Femur (tissue), 1 donor: ENCODE data around the gene SH3RF3.
"Not testable (repeated sequence)": the region's sequence is repeated elsewhere in the genome, so short reads cannot be mapped to it uniquely, and the experiment has no call there.

ENCODE experiments used
- DNase-seq: peaks from one replicate; pipeline ENCODE4 v3.0.0-alpha.2; 2017

Gene SH3RF3

GRCh38 chr2:109128616-109129355, at the start of gene SH3RF3:
TSS of gene SH3RF3 (plus strand) at chr2:109129205.
- DNase-seq, result peak; percentile 65

- DNase-seq, result no peak
Observed at GRCh38 chr2:109079590-109079989, 49.4 kb upstream of the SH3RF3 start.

GRCh38 chr2:109080109-109080508, 48.9 kb upstream of the SH3RF3 start:
- DNase-seq, result no peak

GRCh38 chr2:109080757-109081156, 48.2 kb upstream of the SH3RF3 start:
- DNase-seq, result no peak

GRCh38 chr2:109081374-109081773, 47.6 kb upstream of the SH3RF3 start:
- DNase-seq, result no peak

GRCh38 chr2:109083771-109084170, 45.2 kb upstream of the SH3RF3 start:
- no peak for DNase-seq

GRCh38 chr2:109084341-109084740, 44.7 kb upstream of the SH3RF3 start:
- DNase-seq, result no peak

GRCh38 chr2:109085912-109086742, 42.9 kb upstream of the SH3RF3 start:
- DNase-seq, result no peak

- DNase-seq, result no peak
Observed at GRCh38 chr2:109086743-109087020, 42.3 kb upstream of the SH3RF3 start.

GRCh38 chr2:109087055-109087663, 41.8 kb upstream of the SH3RF3 start:
- no peak for DNase-seq

- no peak for DNase-seq
Observed at GRCh38 chr2:109089602-109090300, 39.3 kb upstream of the SH3RF3 start.

- no peak for DNase-seq
Observed at GRCh38 chr2:109091526-109091925, 37.5 kb upstream of the SH3RF3 start.

GRCh38 chr2:109094144-109094543, 34.9 kb upstream of the SH3RF3 start:
- no peak for DNase-seq

GRCh38 chr2:109098251-109098920, 30.6 kb upstream of the SH3RF3 start:
- no peak for DNase-seq

- DNase-seq, result no peak
Observed at GRCh38 chr2:109098921-109099273, 30.1 kb upstream of the SH3RF3 start.

- DNase-seq, result no peak
Observed at GRCh38 chr2:109102588-109103233, 26.3 kb upstream of the SH3RF3 start.

GRCh38 chr2:109105113-109105512, 23.9 kb upstream of the SH3RF3 start:
- no peak for DNase-seq

- no peak for DNase-seq
Observed at GRCh38 chr2:109108740-109109139, 20.3 kb upstream of the SH3RF3 start.

- DNase-seq, result no peak
Observed at GRCh38 chr2:109109342-109109741, 19.7 kb upstream of the SH3RF3 start.

GRCh38 chr2:109110170-109110569, 18.8 kb upstream of the SH3RF3 start:
- no peak for DNase-seq

GRCh38 chr2:109117181-109117580, 11.8 kb upstream of the SH3RF3 start:
- DNase-seq, result not testable (repeated sequence)

GRCh38 chr2:109117780-109118179, 11.2 kb upstream of the SH3RF3 start:
- no peak for DNase-seq
